SU-DHL-6 (cell line): Measurements from ENCODE around the gene RAB9B.
"Not testable (repeated sequence)": the region's sequence is repeated elsewhere in the genome, so short reads cannot be mapped to it uniquely, and the experiment has no call there.

ENCODE experiments used
- H2AFZ ChIP-seq: fragments of 200-600 bp; sonication (generic); 2 replicates; pipeline ENCODE4 v1.6.1; 2014; ENCODE audit warnings: low read depth, mild to moderate bottlenecking, moderate library complexity, mixed read lengths, antibody characterized with exemption, low read length; ENCODE audit not compliant: severe bottlenecking
- H3F3A ChIP-seq: fragments of 200-600 bp; shearing (Covaris generic); 2 replicates; pipeline ENCODE4 v1.6.0; 2016; ENCODE audit warnings: antibody characterized with exemption, mild to moderate bottlenecking; ENCODE audit not compliant: insufficient read depth
- H3K27ac ChIP-seq: fragments of 200-600 bp; sonication (generic); 2 replicates; pipeline ENCODE4 v1.5.1; 2016; ENCODE audit warnings: low read depth, mild to moderate bottlenecking, low read length, moderate library complexity, mixed read lengths
- H3K27me3 ChIP-seq: fragments of 200-600 bp; sonication (generic), shearing (Covaris generic); 2 replicates; pipeline ENCODE4 v1.6.0; 2014; ENCODE audit warnings: mild to moderate bottlenecking, low read length
- H3K36me3 ChIP-seq: fragments of 200-600 bp; sonication (generic); 2 replicates; pipeline ENCODE4 v1.6.1; 2014; ENCODE audit warnings: mild to moderate bottlenecking, low read length, mixed read lengths
- H3K4me2 ChIP-seq: fragments of 300-600, 200-600 bp; shearing (Covaris generic), sonication (generic); 2 replicates; pipeline ENCODE4 v1.6.0; 2014; ENCODE audit warnings: low read length, low read depth, mild to moderate bottlenecking; ENCODE audit not compliant: poor library complexity, severe bottlenecking
- H3K4me3 ChIP-seq: fragments of 200-600 bp; sonication (generic); 2 replicates; pipeline ENCODE4 v1.5.1; 2014; ENCODE audit warnings: antibody characterized with exemption, low read length, mild to moderate bottlenecking, mixed read lengths; ENCODE audit not compliant: insufficient read depth, poor library complexity, severe bottlenecking
- H3K79me2 ChIP-seq: fragments of 200-600 bp; sonication (generic); 2 replicates; pipeline ENCODE4 v1.6.1; 2014; ENCODE audit warnings: mild to moderate bottlenecking, low read length, moderate library complexity; ENCODE audit not compliant: insufficient read depth
- H3K9ac ChIP-seq: fragments of 200-600 bp; sonication (generic); 2 replicates; pipeline ENCODE4 v1.7.0; 2014; ENCODE audit warnings: mild to moderate bottlenecking, low read length
- H3K9me2 ChIP-seq: fragments of 200-600 bp; sonication (generic); replicated peaks from 2 replicates; pipeline ENCODE4 v1.6.1; 2014; ENCODE audit warnings: low read length; ENCODE audit not compliant: insufficient read depth
- H3K9me3 ChIP-seq: fragments of 200-600 bp; sonication (generic); 2 replicates; pipeline ENCODE4 v1.6.1; 2014; ENCODE audit warnings: low read length, mixed read lengths; ENCODE audit not compliant: insufficient read depth
- H4K20me1 ChIP-seq: fragments of 200-600 bp; sonication (generic); 2 replicates; pipeline ENCODE4 v1.6.1; 2014; ENCODE audit warnings: low read depth, mild to moderate bottlenecking, antibody characterized with exemption, low read length, moderate library complexity, mixed read lengths
- CTCF ChIP-seq: fragments of 200-600 bp; sonication (generic); IDR thresholded peaks from one replicate; pipeline ENCODE4 v1.5.1; 2017; ENCODE audit warnings: antibody characterized with exemption, mild to moderate bottlenecking, low read length, moderate library complexity; ENCODE audit not compliant: insufficient read depth, poor library complexity, severe bottlenecking
- EZH2phosphoT487 ChIP-seq: fragments of 200-600 bp; sonication (generic), shearing (Covaris generic); conservative IDR thresholded peaks from 2 replicates; pipeline ENCODE4 v1.6.1; 2018; ENCODE audit warnings: mild to moderate bottlenecking, antibody characterized with exemption, low read length, moderate library complexity, mixed read lengths

Gene RAB9B

DNA sequence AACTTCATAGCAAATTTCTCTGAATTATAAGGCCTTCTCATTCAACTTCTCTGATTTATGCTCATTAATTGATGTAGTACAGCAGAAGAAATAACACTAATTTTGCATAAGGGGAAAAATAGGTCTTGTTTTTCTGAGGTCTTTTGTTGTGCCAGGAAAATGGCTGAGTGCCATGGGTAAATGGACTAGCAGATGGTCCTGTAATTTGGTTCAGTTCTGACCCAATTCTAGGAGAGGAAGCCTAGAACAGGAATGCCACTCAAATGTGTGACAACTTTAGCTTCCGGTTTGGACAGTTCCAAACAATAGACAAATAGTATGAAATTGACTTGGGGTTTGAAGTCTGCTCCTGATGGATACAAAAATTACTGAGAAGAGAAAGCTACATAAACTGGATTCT lies 6.2 kb downstream of the RAB9B start:
- no peaks in the 10 kb centered on the region for H3K79me2 ChIP-seq

GRCh38 chrX:103823591-103823990 lies 8.5 kb downstream of the RAB9B start:
- TF ChIP-seq EZH2phosphoT487 (no peak), CTCF (no peak)

More for the DNA sequence above, 6.2 kb downstream of the RAB9B start:
- H3K4me3 ChIP-seq = no peak overlapping the region
- H4K20me1 ChIP-seq = no peaks in the 10 kb centered on the region
- H3K27ac ChIP-seq = no peak overlapping the region
- no peaks in the 10 kb centered on the region for H3K9me2 ChIP-seq
- H3K27me3 ChIP-seq = no peaks in the 10 kb centered on the region
- H3K9me3 ChIP-seq = no peaks in the 10 kb centered on the region
- no peaks in the 10 kb centered on the region for H3F3A ChIP-seq
- no peak overlapping the region for H2AFZ ChIP-seq
- no peaks in the 10 kb centered on the region for H3K36me3 ChIP-seq
- H3K4me2 ChIP-seq = no peak overlapping the region
- no peak overlapping the region for H3K9ac ChIP-seq
- TF ChIP-seq CTCF = no peak
- TF ChIP-seq EZH2phosphoT487 = no peak

GRCh38 chrX:103820802-103821201 lies 11.3 kb downstream of the RAB9B start:
- H3K9me2 ChIP-seq, H3K9ac ChIP-seq, H3K27me3 ChIP-seq, H3K4me3 ChIP-seq, H3K4me2 ChIP-seq, H4K20me1 ChIP-seq, H3K79me2 ChIP-seq, H3K27ac ChIP-seq, H2AFZ ChIP-seq, H3K9me3 ChIP-seq, H3F3A ChIP-seq, H3K36me3 ChIP-seq: not testable (repeated sequence)

More at GRCh38 chrX:103823591-103823990, 8.5 kb downstream of the RAB9B start:
- H3K9ac ChIP-seq = no peak overlapping the region
- H2AFZ ChIP-seq = no peak overlapping the region
- H3K9me2 ChIP-seq = no peaks in the 10 kb centered on the region
- no peak overlapping the region for H3K4me3 ChIP-seq
- no peaks in the 10 kb centered on the region for H3K36me3 ChIP-seq
- H3F3A ChIP-seq = no peaks in the 10 kb centered on the region
- no peak overlapping the region for H3K4me2 ChIP-seq
- no peaks in the 10 kb centered on the region for H3K27me3 ChIP-seq
- no peaks in the 10 kb centered on the region for H3K9me3 ChIP-seq
- H3K27ac ChIP-seq = no peak overlapping the region
- H3K79me2 ChIP-seq = no peaks in the 10 kb centered on the region
- no peaks in the 10 kb centered on the region for H4K20me1 ChIP-seq

DNA sequence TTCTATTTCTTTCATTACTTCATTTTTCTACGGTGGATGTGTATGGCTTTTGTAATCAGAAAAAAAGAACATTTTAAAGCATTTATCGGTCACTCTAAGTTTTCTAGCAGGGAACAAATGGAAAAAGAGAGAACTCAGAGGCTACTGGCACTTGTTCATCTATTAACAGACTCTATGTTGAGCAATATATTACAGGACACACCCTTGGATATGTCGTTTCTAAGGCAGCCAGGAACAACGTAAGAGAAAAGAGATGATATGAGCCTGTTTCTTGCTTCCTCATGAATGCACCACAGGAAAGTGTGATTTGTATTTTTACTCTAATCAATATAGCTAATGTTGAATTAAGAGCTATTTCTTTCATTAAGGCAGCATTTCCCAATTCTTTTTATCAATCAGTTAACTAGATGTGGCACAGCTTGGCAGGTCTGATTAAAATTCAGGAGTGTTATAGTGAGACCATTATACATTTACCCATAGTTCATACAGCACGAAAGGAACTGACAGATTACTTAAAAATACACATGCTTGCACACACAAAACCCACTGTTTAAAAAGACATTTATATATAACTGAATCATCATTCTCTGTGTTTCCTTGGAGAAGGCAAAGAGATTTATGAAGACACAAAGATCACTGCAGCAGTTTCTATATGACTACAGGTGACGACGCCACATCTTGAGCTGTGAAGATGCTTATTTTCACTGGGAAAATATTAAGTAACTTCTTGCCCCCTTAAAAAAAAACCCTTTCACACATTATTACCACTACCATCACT lies 13.0 kb downstream of the RAB9B start:
- H3K9me3 ChIP-seq = no peaks in the 10 kb centered on the region
- no peaks in the 10 kb centered on the region for H3K36me3 ChIP-seq
- H3K4me3 ChIP-seq = no peak overlapping the region
- TF ChIP-seq CTCF (no peak), EZH2phosphoT487 (no peak)
- H3K4me2 ChIP-seq = no peak overlapping the region
- H3K9ac ChIP-seq = no peak overlapping the region
- H3F3A ChIP-seq = no peaks in the 10 kb centered on the region
- H3K27ac ChIP-seq = no peak overlapping the region
- H3K79me2 ChIP-seq = no peaks in the 10 kb centered on the region
- H3K27me3 ChIP-seq = no peaks in the 10 kb centered on the region
- no peak overlapping the region for H2AFZ ChIP-seq
- H3K9me2 ChIP-seq = no peaks in the 10 kb centered on the region
- no peaks in the 10 kb centered on the region for H4K20me1 ChIP-seq
